Measurements from ENCODE around the gene ZNF90.
"Not testable (repeated sequence)": the region's sequence is repeated elsewhere in the genome, so short reads cannot be mapped to it uniquely, and the experiment has no call there.

ZNF90 gene

GRCh38 chr19:20077791-20078463, at the start of gene ZNF90:
Gene ZNF90 (plus strand): TSS chr19:20078000. CDS start chr19:20078133, 133 bp downstream.
- peak; percentile 95 for DNase-seq (ENCODE audit: low read depth, low spot score)

GRCh38 chr19:20028611-20029010, 49.2 kb upstream of the ZNF90 start:
- no peak for DNase-seq (ENCODE audit: low read depth, low spot score)

- no peak for DNase-seq (ENCODE audit: low read depth, low spot score)
Measured at GRCh38 chr19:20035935-20036334, 41.9 kb upstream of the ZNF90 start.

GRCh38 chr19:20038358-20039202, 39.2 kb upstream of the ZNF90 start:
- no peak for DNase-seq (ENCODE audit: low read depth, low spot score)

- peak; percentile 89 for DNase-seq (ENCODE audit: low read depth, low spot score)
Measured at GRCh38 chr19:20039203-20039723, 38.5 kb upstream of the ZNF90 start, which contains the start of gene ZNF682. Gene ZNF682 (minus strand): TSS chr19:20039505. CDS start chr19:20039345, 160 bp downstream.

- DNase-seq (ENCODE audit: low read depth, low spot score) = no peak
Measured at GRCh38 chr19:20044663-20045062, 33.1 kb upstream of the ZNF90 start.

- not testable (repeated sequence) for DNase-seq (ENCODE audit: low read depth, low spot score)
Measured at GRCh38 chr19:20045742-20046141, 32.1 kb upstream of the ZNF90 start.

GRCh38 chr19:20051841-20052768, 25.7 kb upstream of the ZNF90 start:
- DNase-seq (ENCODE audit: low read depth, low spot score) = peak; percentile 100

GRCh38 chr19:20058738-20059137, 19.1 kb upstream of the ZNF90 start:
- not testable (repeated sequence) for DNase-seq (ENCODE audit: low read depth, low spot score)

GRCh38 chr19:20060282-20060681, 17.5 kb upstream of the ZNF90 start:
- no peak for DNase-seq (ENCODE audit: low read depth, low spot score)

- DNase-seq (ENCODE audit: low read depth, low spot score) = no peak
Measured at GRCh38 chr19:20066861-20067260, 10.9 kb upstream of the ZNF90 start.

- DNase-seq (ENCODE audit: low read depth, low spot score) = peak; percentile 87
Measured at GRCh38 chr19:20067943-20068342, 9.9 kb upstream of the ZNF90 start.

GRCh38 chr19:20068559-20068958, 9.2 kb upstream of the ZNF90 start:
- DNase-seq (ENCODE audit: low read depth, low spot score) = not testable (repeated sequence)

- no peak for DNase-seq (ENCODE audit: low read depth, low spot score)
Measured at GRCh38 chr19:20070691-20071090, 7.1 kb upstream of the ZNF90 start.

GRCh38 chr19:20072936-20073335, 4.9 kb upstream of the ZNF90 start:
- DNase-seq (ENCODE audit: low read depth, low spot score) = no peak

GRCh38 chr19:20078581-20079031, 806 bp downstream of the ZNF90 start:
- no peak for DNase-seq (ENCODE audit: low read depth, low spot score)

GRCh38 chr19:20079476-20079875, 1.7 kb downstream of the ZNF90 start:
- DNase-seq (ENCODE audit: low read depth, low spot score) = no peak

- no peak for DNase-seq (ENCODE audit: low read depth, low spot score)
Measured at GRCh38 chr19:20080656-20081055, 2.9 kb downstream of the ZNF90 start.

GRCh38 chr19:20082232-20082833, 4.5 kb downstream of the ZNF90 start:
- not testable (repeated sequence) for DNase-seq (ENCODE audit: low read depth, low spot score)

GRCh38 chr19:20082876-20083275, 5.1 kb downstream of the ZNF90 start:
- DNase-seq (ENCODE audit: low read depth, low spot score) = not testable (repeated sequence)

GRCh38 chr19:20102097-20102496, 24.3 kb downstream of the ZNF90 start:
- no peak for DNase-seq (ENCODE audit: low read depth, low spot score)

Measured in iPS DF 19.7 (cell line).